ENCODE data around the gene PMP22.

DNA sequence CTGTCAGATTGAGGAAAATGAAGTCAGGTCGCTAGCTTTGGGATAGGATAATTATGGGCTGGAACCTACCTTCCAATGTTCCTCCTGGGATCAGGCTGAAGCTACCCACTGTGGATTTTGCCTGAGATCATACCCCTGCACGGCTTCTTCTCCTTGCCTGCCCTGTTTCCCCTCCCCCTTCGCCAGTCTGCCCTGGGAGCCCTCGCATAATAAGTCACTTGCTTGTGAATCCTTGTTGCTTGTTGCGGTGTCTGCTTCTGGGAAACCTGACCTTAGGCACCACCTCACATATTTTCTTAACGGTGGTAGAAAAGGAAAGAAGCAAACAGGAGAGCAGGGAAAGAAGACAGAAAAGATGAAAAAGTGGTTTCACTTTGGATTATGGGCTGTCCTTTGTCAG is 13.3 kb upstream of the PMP22 start:
- TF ChIP-seq, protein P1, sequence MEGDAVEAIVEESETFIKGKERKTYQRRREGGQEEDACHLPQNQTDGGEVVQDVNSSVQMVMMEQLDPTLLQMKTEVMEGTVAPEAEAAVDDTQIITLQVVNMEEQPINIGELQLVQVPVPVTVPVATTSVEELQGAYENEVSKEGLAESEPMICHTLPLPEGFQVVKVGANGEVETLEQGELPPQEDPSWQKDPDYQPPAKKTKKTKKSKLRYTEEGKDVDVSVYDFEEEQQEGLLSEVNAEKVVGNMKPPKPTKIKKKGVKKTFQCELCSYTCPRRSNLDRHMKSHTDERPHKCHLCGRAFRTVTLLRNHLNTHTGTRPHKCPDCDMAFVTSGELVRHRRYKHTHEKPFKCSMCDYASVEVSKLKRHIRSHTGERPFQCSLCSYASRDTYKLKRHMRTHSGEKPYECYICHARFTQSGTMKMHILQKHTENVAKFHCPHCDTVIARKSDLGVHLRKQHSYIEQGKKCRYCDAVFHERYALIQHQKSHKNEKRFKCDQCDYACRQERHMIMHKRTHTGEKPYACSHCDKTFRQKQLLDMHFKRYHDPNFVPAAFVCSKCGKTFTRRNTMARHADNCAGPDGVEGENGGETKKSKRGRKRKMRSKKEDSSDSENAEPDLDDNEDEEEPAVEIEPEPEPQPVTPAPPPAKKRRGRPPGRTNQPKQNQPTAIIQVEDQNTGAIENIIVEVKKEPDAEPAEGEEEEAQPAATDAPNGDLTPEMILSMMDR (IDR thresholded peaks at IDR 0.05; ENCODE audit: low read depth, low read length): no peak
- TF ChIP-seq POLR2A (IDR thresholded peaks at IDR 0.05; ENCODE audit: extremely low read depth, insufficient read length): no peak
- TF ChIP-seq MYC (IDR thresholded peaks at IDR 0.05; ENCODE audit: low read depth, low read length): no peak

All from NB4 (cell line).